ENCODE measurements around the gene SLC17A5. TPM values are rescaled to one million over a fixed set of nuclear protein-coding genes. Genes with fewer than 3 reads are reported as not detected.

The SLC17A5 gene
- total RNA-seq: 10 to 100 TPM; 25.8 to 53.0 (median 42.3) TPM
- long read RNA-seq, donor 1, transcript SLC17A5-201 (11 exons, 3,455 nt): major isoform, 35 of 57 reads
- long read RNA-seq, donor 1, partial matches to known transcripts: 5 of 57 reads
- long read RNA-seq, donor 1, other reads (novel, unspliced or antisense): 17 of 57 reads
- long read RNA-seq, donor 2, transcript SLC17A5-201 (11 exons, 3,455 nt): major isoform, 31 of 48 reads
- long read RNA-seq, donor 2, partial matches to known transcripts: 5 of 48 reads
- long read RNA-seq, donor 2, other reads (novel, unspliced or antisense): 12 of 48 reads

GRCh38 chr6:73653571-73654424 is at the start of gene SLC17A5:
TSS of gene SLC17A5 (minus strand) at chr6:73653992. CDS start at chr6:73653886, 106 bp downstream.
- Histone ChIP-seq H3K9me3 (no peaks in the 10 kb centered on the region), H3K4me1 (ENCODE audit: low read depth) (peaks cover 9% of the 10 kb centered on the region), H3K4me3 (peak within 1 kb of the TSS; percentile 99), H3K36me3 (ENCODE audit: low read depth) (no peaks in the 10 kb centered on the region)
- DNase-seq: peak; percentile 96 to 98 (median 96)
- ATAC-seq: peak; percentile 96
- TF ChIP-seq CTCF (IDR thresholded peaks at IDR 0.05): no peak
- intact Hi-C loops (cut with DNase I, micrococcal nuclease): no loop called here

GRCh38 chr6:73703466-73703865 is 49.7 kb upstream of the SLC17A5 start:
- Histone ChIP-seq H3K4me1 (ENCODE audit: low read depth) (no peaks in the 10 kb centered on the region), H3K4me3 (no peak overlapping the region), H3K9me3 (no peaks in the 10 kb centered on the region), H3K36me3 (ENCODE audit: low read depth) (no peaks in the 10 kb centered on the region)
- ATAC-seq (no peak), DNase-seq (no peak)
- TF ChIP-seq CTCF (IDR thresholded peaks at IDR 0.05): no peak
- intact Hi-C loops (cut with DNase I, micrococcal nuclease): no loop called here

GRCh38 chr6:73702444-73702843 is 48.7 kb upstream of the SLC17A5 start:
- no peaks in the 10 kb centered on the region for H3K4me1 ChIP-seq (ENCODE audit: low read depth)
- DNase-seq (no peak), ATAC-seq (no peak)
- no peak overlapping the region for H3K4me3 ChIP-seq
- TF ChIP-seq CTCF (IDR thresholded peaks at IDR 0.05): no peak
- H3K36me3 ChIP-seq (ENCODE audit: low read depth): no peaks in the 10 kb centered on the region
- no peaks in the 10 kb centered on the region for H3K9me3 ChIP-seq
- intact Hi-C loops (cut with DNase I, micrococcal nuclease): no loop called here

DNA sequence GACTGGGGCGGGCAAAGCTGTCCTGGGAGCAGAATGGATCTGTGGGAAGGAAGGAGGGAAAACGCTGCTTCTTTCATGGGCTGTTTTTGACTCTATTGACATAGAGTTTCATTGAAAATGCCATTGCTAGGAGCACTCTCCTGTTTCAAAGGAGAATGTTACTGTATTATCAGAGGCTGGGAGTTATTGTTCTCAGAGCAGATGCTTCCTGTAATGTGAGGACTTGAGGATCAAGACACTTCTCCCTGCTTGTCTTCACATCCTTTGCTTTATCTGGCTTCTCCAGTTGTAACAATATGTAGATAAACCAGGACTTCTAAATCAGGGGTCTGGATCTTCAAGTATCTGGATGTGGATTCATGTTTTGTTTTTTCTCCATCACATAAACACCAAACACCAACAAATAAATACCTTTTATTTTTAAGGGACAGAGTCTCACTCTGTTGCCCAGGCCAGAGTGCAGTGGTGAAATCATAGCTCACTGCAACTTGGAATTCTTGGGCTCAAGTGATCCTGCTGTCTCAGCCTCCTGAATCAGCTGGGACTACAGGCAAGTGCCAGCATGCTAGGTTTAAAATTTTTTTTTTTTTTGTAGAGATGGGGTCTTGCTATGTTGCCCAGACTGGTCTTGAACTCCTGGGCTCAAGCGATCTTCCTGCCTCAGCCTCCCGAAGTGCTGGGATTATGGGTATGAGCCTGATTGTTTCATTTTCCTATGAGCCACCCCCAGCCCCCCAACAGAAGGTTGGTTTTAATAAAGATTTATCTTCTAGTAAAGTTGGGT is 46.1 kb upstream of the SLC17A5 start:
- intact Hi-C loops (cut with DNase I, micrococcal nuclease): no loop called here
- DNase-seq: no peak
- ATAC-seq: no peak

More for the DNA sequence above, 46.1 kb upstream of the SLC17A5 start:
- Histone ChIP-seq H3K4me1 (ENCODE audit: low read depth) (peaks cover 13% of the 10 kb centered on the region), H3K4me3 (no peak overlapping the region), H3K9me3 (no peaks in the 10 kb centered on the region), H3K36me3 (ENCODE audit: low read depth) (no peaks in the 10 kb centered on the region)
- no peak for TF ChIP-seq CTCF (IDR thresholded peaks at IDR 0.05)
